GM20000 (cell line): ENCODE data around the gene LPP.

Experiments
- DNase-seq: peaks from one replicate; pipeline ENCODE4 v3.0.0; 2012; ENCODE audit warnings: low spot score
- TF ChIP-seq, protein P1 (sequence below): IDR thresholded peaks from 2 replicates; pipeline ENCODE4 v1.5.1; 2012; ENCODE audit warnings: mild to moderate bottlenecking, control low read depth; ENCODE audit errors: extremely low read depth, missing control alignments

Gene LPP

DNA sequence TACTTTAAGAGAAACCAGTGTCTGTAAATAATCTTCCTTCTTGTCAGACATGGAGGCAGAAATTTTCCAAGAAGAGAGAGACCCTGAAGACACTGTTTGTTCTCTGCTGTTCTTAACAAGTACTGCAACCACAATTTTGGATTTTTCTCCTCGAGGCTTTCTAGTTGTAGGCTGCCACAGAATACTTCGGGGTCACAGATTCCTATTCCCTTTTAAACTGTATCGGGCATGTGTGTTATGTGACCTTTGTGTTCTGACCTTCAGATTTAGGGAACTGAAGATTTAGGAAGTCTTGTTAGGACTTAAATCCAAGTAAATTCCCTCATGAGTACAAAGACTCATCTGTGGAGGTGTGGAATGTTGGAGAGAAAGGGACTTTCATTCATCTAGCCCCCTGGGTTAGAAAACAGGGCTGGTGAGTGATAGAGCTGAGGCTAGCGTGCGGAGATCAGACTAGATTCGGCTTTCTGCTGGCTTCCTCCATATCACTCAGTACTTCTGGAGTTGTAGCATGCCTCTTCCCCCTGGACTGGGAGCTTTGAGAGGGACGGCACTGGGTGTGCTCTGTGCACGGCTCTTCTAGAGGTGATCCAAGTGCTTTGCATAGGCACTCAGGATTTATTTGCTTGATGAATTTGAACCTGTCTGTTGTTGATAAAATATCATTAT is 237.0 kb downstream of the LPP start:
- DNase-seq = no peak
- TF ChIP-seq, protein P1, sequence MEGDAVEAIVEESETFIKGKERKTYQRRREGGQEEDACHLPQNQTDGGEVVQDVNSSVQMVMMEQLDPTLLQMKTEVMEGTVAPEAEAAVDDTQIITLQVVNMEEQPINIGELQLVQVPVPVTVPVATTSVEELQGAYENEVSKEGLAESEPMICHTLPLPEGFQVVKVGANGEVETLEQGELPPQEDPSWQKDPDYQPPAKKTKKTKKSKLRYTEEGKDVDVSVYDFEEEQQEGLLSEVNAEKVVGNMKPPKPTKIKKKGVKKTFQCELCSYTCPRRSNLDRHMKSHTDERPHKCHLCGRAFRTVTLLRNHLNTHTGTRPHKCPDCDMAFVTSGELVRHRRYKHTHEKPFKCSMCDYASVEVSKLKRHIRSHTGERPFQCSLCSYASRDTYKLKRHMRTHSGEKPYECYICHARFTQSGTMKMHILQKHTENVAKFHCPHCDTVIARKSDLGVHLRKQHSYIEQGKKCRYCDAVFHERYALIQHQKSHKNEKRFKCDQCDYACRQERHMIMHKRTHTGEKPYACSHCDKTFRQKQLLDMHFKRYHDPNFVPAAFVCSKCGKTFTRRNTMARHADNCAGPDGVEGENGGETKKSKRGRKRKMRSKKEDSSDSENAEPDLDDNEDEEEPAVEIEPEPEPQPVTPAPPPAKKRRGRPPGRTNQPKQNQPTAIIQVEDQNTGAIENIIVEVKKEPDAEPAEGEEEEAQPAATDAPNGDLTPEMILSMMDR = no peak

DNA sequence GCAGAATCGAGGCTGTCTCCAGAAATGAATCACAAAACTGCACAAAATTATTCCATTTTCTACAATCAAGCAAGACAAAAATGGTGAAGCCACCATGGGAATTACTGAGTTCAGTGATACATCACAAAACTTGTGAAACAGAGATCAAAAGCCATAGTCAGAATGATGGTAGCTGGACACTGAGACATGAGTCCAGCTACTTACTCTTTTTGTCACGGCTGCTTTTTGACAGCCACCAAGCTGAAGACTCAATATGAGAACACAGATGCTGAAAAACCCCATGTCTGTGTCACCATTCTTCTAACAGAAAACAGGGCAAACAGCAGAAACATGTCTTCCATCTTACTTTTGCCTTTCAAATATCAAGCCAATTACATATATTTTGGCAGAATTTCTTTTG is 237.6 kb downstream of the LPP start:
- no peak for DNase-seq
- TF ChIP-seq, protein P1 = no peak

DNA sequence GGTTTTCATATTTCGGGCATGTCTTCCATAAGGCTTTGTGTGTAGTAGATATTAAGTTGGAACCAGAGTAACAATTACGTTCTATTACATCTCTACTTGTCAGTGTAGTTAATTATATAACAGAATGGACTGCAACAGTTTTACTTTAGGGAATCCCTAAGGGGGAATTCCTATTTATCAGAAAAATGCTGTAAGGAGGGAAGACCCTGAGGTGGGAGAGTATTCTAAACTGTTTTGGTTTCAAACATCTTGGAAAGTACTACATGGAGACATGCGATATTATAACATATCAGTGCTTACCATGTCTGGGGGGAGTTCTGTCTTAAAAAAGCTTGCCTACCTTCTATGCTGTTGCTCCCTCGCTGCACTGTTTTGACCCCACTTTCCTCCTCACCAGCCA is 238.1 kb downstream of the LPP start:
- DNase-seq = no peak
- TF ChIP-seq, protein P1 = no peak

DNA sequence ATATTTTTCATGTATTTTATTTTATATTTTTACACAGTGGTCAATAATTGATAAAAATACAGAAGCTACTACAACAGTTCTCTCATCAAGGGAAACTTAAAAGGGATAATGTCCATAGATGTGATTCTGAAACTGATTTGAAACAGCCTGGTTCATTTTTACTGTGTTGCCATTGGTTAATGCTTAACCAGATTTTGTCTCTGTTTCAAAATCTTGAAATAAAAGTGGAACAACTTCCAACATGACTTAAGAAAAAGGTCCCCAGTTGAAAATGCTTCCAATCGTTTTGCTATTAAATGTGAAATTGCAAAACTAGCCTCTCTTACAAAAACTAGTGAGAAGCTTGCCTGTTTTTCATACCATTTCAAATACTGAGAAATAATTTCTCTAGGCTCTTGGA is 240.7 kb downstream of the LPP start:
- DNase-seq = no peak
- TF ChIP-seq, protein P1 = no peak

DNA sequence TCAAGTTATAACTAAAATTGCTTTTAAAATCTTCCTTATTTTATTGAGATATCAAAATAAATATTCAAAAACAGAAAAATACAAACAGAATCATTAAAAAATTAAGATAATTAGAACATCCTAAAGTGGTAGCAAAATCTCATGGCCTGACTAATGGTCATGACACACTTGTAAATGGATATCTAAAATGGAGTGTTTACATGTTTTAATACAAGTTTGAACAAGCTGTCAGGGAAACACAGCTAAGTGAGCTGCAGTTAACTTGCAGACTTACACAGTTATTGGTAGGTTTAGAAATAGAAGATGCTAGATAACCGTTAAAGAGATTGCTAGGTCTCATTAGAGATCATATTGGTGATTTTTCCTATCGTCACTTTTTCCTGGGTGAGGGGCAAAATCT is 242.3 kb downstream of the LPP start:
- DNase-seq = no peak
- TF ChIP-seq, protein P1 = no peak

DNA sequence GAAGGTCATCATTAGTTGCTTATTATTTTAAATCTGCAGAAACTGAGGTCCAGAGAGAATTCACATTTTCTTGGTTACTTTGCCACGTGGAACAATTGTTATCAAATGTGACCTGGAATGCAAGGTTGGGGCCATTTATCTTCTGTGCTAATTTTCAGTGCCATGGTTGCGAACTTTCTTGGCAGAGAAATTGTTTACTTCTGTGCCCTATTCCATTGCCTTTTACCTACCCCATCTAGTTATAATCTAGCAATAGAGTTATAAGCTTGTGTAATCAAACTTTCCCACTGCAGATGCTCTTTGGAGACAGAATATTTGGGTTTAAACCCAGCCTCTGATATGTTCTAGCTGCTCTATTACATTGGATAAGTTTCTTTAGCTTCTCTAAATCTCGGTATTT is 242.9 kb downstream of the LPP start:
- DNase-seq = no peak
- TF ChIP-seq, protein P1 = no peak

GRCh38 chr3:188397766-188398705 is 244.1 kb downstream of the LPP start:
- no peak for DNase-seq
- TF ChIP-seq, protein P1 = no peak
